CD4-positive, alpha-beta T cell treated with Interleukin-17A for 1 hour (primary cell): ENCODE data around the gene PRKCZ.

Experiments
- DNase-seq: peaks from one replicate; pipeline ENCODE4 v3.0.0-alpha.2; 2020

PRKCZ gene

DNA sequence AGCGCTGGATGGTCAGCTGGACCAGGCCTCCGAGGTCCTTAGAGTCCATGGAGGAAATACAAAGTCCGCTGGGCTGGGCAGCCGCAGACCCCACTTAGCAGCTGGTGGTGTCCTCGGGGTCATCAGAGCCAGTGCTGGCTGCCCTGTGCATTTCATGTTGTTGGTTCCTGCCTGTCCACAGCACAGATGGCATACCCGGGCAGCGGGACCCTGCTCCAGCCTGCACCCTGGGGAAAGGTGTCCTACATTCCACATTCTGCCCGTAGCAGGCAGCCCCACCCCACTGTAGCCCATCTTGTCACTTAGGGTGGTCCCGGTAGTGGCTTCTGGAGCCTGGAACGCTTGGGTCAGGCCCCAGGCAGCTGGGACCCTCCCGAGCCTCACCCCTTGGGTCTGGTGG lies 19.8 kb downstream of the PRKCZ start:
- DNase-seq: no peak

DNA sequence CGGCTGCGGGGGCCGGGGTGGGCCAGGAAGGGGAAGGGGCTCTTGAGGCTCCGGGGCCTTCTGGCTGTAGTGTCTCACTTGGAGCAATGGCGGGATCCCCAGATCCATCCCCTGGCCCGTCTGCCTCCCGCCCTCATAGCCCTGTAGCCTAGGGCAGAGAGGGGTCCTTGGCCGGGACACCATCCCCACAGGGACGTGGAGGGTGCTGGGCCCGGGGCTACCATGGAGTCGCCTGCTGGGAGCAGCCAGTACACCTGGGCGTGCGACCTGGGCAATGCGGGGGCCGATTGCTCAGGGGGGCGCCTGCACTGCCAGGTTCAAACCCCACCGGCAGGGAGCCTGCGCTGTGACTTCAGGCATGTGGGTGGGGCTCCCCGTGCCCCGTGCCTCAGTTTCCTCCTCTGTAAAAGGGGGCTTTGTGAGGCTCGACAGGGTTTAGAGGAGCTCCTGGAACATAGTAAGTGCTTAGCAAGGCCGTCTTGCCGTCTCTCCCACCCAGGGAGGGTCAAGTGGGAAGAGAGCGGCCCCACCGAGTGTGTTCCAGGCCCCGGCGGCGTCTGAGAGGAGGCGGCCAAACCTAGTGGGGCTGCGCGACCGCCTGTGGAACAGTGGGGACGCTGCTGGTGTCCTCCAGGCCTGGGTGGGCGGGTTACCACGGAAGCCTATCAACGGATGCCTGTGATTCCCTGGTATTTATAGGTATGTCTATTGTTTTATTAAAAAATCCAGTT lies 20.8 kb downstream of the PRKCZ start:
- DNase-seq: no peak

DNA sequence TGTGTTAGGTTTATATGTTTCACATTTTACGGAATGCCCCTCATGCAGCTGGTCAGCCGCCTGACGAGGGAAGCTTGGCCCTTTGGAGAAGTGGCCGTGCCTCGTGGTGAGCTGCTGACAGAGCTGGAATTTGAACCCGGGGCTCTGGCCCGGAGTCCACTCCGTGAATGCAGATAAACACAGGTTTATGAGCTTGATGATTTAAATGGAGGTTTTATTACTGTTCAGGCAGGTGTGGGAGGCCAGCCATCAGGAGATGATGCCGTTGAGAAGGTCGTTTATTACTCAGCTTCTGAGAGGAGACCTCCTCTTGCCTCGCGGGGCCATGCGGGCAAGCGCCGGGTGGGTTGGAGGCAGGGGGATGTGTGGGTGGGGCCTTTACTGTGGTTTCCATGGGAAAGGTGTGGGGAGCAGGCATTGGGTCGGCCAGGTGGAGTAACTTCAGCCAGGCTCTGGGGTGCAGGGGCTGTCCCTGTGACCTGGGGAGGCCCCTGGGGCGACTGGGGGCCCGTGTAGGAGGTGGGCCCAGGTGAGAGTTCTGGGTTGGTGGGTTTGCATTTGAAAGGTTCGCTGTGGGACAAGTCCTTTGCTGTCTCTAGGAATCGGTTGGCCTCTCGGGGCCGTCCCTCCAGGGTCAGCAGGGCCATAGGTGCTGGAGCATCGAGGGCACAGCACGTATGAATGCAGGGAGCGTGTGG lies 22.0 kb downstream of the PRKCZ start:
- no peak for DNase-seq

GRCh38 chr1:2072891-2073290 lies 22.7 kb downstream of the PRKCZ start:
- DNase-seq: no peak

- DNase-seq: no peak
These were observed 23.4 kb downstream of the PRKCZ start for GRCh38 chr1:2073382-2074230.

- no peak for DNase-seq
These were observed 24.2 kb downstream of the PRKCZ start for GRCh38 chr1:2074396-2074795.

GRCh38 chr1:2074944-2075740 lies 24.9 kb downstream of the PRKCZ start:
- DNase-seq: no peak

DNA sequence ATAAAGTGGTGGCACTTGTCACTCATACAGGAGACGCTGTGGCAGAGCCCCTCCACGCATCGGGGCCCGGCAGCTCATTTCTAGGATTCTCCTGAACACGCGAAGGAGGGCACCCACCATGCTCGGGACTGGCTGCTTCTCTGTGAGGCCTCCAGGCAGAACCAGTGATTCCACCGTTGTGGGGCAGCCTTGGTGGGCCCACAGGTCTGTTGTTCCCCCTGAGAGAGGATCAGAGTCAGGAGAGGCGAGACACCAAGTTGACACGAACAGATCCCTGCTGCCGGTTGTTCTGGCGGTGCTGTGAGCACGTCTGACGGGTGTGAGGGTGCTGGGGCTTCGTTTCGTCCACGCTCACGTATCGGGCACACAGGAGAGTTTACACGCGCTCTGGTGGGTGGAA lies 26.6 kb downstream of the PRKCZ start:
- DNase-seq: no peak

DNA sequence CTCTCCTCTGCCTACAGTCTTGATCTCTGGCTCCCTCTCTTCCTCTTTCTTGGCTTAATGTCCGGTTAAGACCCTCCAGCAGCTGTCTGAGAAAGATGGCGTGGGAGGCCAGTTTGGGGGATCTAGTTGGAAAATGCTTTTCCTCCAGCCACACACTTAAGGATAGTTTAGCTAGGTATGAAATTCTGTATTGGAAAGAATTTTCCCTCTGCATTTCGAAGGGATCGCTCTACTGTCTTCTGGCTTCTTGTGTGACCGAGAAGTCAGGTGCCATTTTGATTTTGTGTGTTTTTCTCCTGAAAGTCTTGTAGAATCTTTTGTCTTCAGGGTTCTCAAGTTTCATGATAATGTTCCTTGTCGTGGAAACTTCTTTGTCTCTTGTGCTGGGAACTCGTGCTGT lies 28.0 kb downstream of the PRKCZ start:
- DNase-seq: no peak

GRCh38 chr1:2079396-2080085 lies 29.3 kb downstream of the PRKCZ start:
- DNase-seq: no peak

- DNase-seq: no peak
These were observed 29.9 kb downstream of the PRKCZ start for GRCh38 chr1:2080140-2080539.

DNA sequence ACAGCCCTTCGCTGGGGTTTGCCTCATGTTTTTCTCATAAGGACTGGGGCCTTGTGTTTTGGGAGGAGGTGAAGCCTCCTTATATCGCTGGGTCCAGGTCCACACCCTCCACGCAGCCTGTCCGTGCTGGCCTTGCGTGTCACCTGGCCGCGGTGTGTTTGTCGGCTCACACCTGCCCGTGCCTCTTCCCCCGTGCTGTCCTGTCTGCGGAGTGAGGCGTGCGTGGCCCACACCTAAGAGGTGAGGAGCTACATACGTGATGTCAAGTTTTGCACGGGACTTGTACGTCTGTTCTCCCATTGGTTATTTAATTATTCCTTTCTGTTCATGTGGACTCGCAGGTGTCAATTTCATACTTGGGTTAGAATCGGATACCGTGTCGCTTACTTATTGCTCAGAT lies 30.7 kb downstream of the PRKCZ start:
- no peak for DNase-seq

DNA sequence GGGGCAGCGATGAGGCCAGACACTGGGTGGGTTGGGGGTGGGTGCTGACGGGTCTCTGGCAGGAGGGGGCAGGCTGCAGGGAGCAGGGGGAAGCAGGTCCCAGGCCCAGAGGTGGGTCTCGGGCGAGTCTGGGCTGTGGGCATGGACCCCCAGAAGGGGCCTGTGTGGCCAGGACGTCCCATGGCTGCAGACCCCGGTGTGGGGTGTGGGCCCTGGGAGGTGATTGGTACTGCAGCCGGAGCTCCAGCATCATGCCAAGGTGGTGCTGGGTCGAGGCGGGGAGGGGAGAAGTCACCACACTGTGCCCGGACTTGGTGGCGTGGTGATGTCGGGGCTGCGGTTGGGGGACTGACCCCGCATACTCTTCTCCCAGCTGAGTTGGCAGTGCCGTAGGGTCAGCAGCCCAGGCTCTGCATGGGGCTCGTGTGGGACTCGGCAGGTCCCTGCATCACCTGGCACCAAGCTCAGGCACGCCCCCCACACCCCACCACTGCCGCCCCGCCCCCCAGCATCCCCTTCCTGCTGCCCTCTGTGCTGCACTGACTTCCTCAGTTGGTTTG lies 31.2 kb downstream of the PRKCZ start:
- no peak for DNase-seq

GRCh38 chr1:2082064-2082463 lies 31.9 kb downstream of the PRKCZ start:
- no peak for DNase-seq

DNA sequence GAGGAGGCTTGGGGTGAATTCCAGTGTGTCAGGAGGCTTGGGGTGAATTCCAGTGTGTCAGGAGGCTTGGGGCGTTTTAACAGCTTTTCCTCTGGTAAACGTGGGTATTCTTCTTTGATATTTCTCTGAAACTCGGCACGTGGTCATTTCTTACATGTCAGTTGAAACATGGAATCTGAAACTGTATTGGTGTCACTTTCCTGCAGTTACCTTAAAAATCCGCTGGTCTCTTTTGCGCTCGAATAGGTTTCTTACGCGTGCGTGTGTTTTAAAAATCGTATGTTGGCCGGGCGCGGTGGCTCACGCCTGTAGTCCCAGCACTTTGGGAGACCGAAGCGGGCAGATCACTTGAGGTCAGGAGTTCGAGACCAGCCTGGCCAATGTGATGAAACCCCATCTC lies 33.5 kb downstream of the PRKCZ start:
- no peak for DNase-seq

- no peak for DNase-seq
These were observed 34.1 kb downstream of the PRKCZ start for GRCh38 chr1:2084306-2084705.

DNA sequence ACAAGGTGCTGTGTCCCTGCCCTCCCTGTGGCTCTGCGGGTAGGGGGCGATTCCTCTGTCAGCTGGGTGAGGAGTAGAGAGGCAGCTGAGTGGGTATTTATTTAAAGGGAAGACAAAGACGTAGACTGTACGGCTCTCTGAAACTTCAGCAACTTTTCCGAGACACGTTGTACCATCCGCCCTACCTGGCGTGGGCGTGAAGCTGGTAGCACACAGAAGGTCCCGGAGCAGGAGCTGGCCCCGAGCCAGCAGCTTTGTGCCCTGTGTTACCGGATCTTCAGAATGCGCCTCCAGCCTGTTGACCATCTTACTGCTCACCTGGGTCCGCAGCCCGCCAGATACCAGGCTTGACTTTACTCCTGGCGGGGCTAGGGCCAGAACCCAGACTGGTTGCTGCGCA lies 34.9 kb downstream of the PRKCZ start:
- DNase-seq: no peak

DNA sequence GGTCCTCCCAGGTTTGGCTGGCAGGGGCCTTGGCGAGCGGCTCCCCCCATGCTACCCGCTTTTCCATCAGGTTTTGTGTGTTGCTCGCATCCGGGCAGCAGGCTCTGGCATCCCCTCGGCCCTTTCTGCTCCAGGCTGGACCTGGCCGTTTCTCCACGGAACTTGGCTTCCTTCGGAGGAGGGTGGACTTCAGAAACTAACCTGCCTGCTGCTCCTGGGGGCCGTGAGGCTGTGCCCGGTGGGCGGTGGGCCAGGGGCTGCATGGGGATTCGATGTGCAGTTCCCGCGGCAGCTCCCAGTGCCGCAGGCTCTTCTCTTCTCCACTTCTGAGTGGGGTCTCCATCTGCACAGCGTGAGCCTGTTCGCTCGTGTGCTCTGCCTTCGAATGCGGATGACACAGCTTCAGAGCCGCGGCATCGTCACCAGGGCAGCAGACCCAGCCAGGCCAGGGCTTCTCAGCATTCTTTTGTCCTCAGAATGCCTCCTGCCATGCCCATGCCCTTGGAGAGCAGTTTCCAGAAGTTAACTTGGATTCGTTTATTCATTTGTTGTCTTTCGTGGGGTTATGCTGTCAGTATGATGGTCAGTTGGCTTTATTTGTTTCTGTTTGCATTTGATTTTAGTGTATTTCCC lies 36.4 kb downstream of the PRKCZ start:
- no peak for DNase-seq

GRCh38 chr1:2087766-2088165 lies 37.6 kb downstream of the PRKCZ start:
- DNase-seq: no peak

DNA sequence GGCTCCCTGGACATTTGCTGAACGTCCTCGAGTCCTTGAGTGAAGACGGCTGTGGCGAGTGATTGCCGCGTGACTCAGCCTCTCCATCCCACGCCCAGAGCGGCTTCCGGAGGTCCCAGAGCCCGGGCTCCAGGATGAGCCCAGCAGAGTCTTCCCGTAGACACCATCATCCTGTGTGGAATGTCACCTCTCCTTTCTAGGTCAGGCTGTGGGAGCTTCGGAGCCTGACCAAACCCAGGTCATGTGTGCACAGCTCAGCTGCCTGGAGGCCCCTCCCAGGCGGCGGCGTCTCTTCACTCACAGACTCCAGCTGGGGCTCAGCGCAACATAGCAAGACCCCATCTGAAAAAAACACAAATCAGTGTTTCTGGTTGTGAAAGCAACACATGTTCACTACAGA lies 38.2 kb downstream of the PRKCZ start:
- DNase-seq: no peak

DNA sequence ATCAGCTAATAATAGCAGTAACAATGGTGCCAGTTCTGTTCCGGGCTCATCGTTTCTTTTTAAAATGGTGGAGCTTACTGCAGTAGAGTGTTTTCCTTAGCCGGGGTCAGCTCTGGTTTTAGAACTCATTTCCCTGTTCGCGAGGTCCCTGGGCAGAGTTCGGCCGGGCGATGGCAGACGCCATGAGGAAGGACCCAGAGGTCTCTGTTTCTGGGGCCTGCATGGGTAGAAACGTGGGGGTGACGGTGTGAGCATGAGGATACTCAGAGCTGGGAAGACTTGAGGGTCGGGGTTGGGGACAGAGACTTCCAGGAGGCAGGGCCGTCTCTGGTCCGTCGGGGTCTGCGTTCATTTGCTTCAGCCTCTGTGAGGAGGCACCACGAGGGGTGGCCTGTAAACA lies 38.8 kb downstream of the PRKCZ start:
- DNase-seq: no peak
